GM19397 (cell line): ENCODE results near the gene GOLIM4.

Experiments
- ATAC-seq: cut with Tn5 transposase; IDR thresholded peaks from one replicate; pipeline ENCODE4 v1.9.1; 2021; ENCODE audit warnings: mild to moderate bottlenecking, moderate library complexity; ENCODE audit not compliant: unreplicated experiment

The GOLIM4 gene

GRCh38 chr3:168097381-168097780, 1.7 kb upstream of the GOLIM4 start:
- no peak for ATAC-seq

- peak; percentile 4 for ATAC-seq
These were observed 507 bp upstream of the GOLIM4 start for GRCh38 chr3:168096210-168096652.

- peak; percentile 39 for ATAC-seq
These were observed 680 bp downstream of the GOLIM4 start for GRCh38 chr3:168094877-168095610.

GRCh38 chr3:168094580-168094876, 1.2 kb downstream of the GOLIM4 start:
- peak; percentile 39 for ATAC-seq

- no peak for ATAC-seq
These were observed 1.9 kb downstream of the GOLIM4 start for GRCh38 chr3:168093790-168094189.

GRCh38 chr3:168093229-168093628, 2.5 kb downstream of the GOLIM4 start:
- ATAC-seq: no peak

GRCh38 chr3:168091941-168092340, 3.8 kb downstream of the GOLIM4 start:
- no peak for ATAC-seq

GRCh38 chr3:168091302-168091858, 4.3 kb downstream of the GOLIM4 start:
- no peak for ATAC-seq

GRCh38 chr3:168090306-168091085, 5.2 kb downstream of the GOLIM4 start:
- ATAC-seq: no peak

- ATAC-seq: no peak
These were observed 6.4 kb downstream of the GOLIM4 start for GRCh38 chr3:168089179-168089771.

GRCh38 chr3:168088106-168088720, 7.5 kb downstream of the GOLIM4 start:
- peak; percentile 75 for ATAC-seq

GRCh38 chr3:168087539-168087938, 8.2 kb downstream of the GOLIM4 start:
- ATAC-seq: no peak

- ATAC-seq: no peak
These were observed 9.0 kb downstream of the GOLIM4 start for GRCh38 chr3:168086541-168087260.

- ATAC-seq: peak; percentile 55
These were observed 10.1 kb downstream of the GOLIM4 start for GRCh38 chr3:168085491-168086119.

- ATAC-seq: no peak
These were observed 11.8 kb downstream of the GOLIM4 start for GRCh38 chr3:168083906-168084305.

GRCh38 chr3:168081856-168082255, 13.9 kb downstream of the GOLIM4 start:
- ATAC-seq: no peak

- no peak for ATAC-seq
These were observed 14.5 kb downstream of the GOLIM4 start for GRCh38 chr3:168081171-168081771.

GRCh38 chr3:168080499-168081170, 15.1 kb downstream of the GOLIM4 start:
- ATAC-seq: no peak

- no peak for ATAC-seq
These were observed 15.7 kb downstream of the GOLIM4 start for GRCh38 chr3:168080022-168080421.
